GM23338 (cell line): ENCODE measurements around the gene NAP1L4. TPM values are rescaled to one million over a fixed set of nuclear protein-coding genes. Genes with fewer than 3 reads are reported as not detected.

Experiments
- ATAC-seq: fragments of 200-7000 bp; cut with Tn5 transposase; 3 replicates; pipeline ENCODE4 v1.9.1; 2020
- DNase-seq: peaks from one replicate; pipeline ENCODE4 v3.0.0-alpha.2; 2015; ENCODE audit warnings: low spot score
- H2AFZ ChIP-seq: fragments of 200-600 bp; sonication (generic); 2 replicates; pipeline ENCODE4 v1.8.0; 2016; ENCODE audit warnings: antibody characterized with exemption, mild to moderate bottlenecking, moderate library complexity
- H3F3A ChIP-seq: fragments of 200-600 bp; sonication (generic); replicated peaks from 2 replicates; pipeline ENCODE4 v1.8.0; 2017; ENCODE audit warnings: antibody characterized with exemption, mixed run types, low read depth
- H3K27ac ChIP-seq: fragments of 200-600 bp; sonication (generic); 2 replicates; pipeline ENCODE4 v1.6.1; 2016; ENCODE audit warnings: low read depth
- H3K27me3 ChIP-seq: fragments of 200-600 bp; sonication (generic); 2 replicates; pipeline ENCODE4 v1.8.0; 2016; ENCODE audit warnings: mild to moderate bottlenecking, mixed run types, moderate library complexity; ENCODE audit not compliant: insufficient read depth
- H3K36me3 ChIP-seq: fragments of 200-600 bp; sonication (generic); 2 replicates; pipeline ENCODE4 v1.8.0; 2016; ENCODE audit warnings: mild to moderate bottlenecking; ENCODE audit not compliant: insufficient read depth
- H3K4me1 ChIP-seq: fragments of 200-600 bp; sonication (generic); 2 replicates; pipeline ENCODE4 v1.8.0; 2016; ENCODE audit warnings: mild to moderate bottlenecking, moderate library complexity; ENCODE audit not compliant: insufficient read depth
- H3K4me2 ChIP-seq: fragments of 200-600 bp; sonication (generic); 2 replicates; pipeline ENCODE4 v1.7.1; 2017; ENCODE audit warnings: mixed run types
- H3K4me3 ChIP-seq: fragments of 200-600 bp; sonication (generic); 2 replicates; pipeline ENCODE4 v1.6.1; 2016; ENCODE audit warnings: mixed run types
- H3K79me2 ChIP-seq: fragments of 200-600 bp; sonication (generic); replicated peaks from 2 replicates; pipeline ENCODE4 v1.8.0; 2017; ENCODE audit warnings: mild to moderate bottlenecking; ENCODE audit not compliant: insufficient read depth
- H3K9me2 ChIP-seq: fragments of 200-600 bp; sonication (generic); 2 replicates; pipeline ENCODE4 v1.8.0; 2017; ENCODE audit not compliant: insufficient read depth
- H4K20me1 ChIP-seq: fragments of 200-600 bp; sonication (generic); replicated peaks from 2 replicates; pipeline ENCODE4 v1.8.0; 2017; ENCODE audit warnings: mild to moderate bottlenecking; ENCODE audit not compliant: insufficient read depth
- H3K27ac Mint-ChIP-seq: 2 replicates; pipeline ENCODE4 v1.8.0; 2020; ENCODE audit warnings: inconsistent platforms, mild to moderate bottlenecking, moderate library complexity, mixed read lengths
- H3K27me3 Mint-ChIP-seq: 3 replicates; pipeline ENCODE4 v1.8.0; 2022; ENCODE audit warnings: low read depth, mild to moderate bottlenecking, moderate library complexity, mixed read lengths, inconsistent platforms; ENCODE audit not compliant: insufficient read depth, poor library complexity
- H3K36me3 Mint-ChIP-seq: 3 replicates; pipeline ENCODE4 v1.8.0; 2021; ENCODE audit warnings: low read depth, mild to moderate bottlenecking, inconsistent platforms, moderate library complexity, mixed read lengths
- H3K4me1 Mint-ChIP-seq: 3 replicates; pipeline ENCODE4 v1.8.0; 2020; ENCODE audit warnings: mild to moderate bottlenecking, inconsistent platforms, mixed read lengths
- H3K4me3 Mint-ChIP-seq: 3 replicates; pipeline ENCODE4 v1.8.0; 2021; ENCODE audit warnings: moderate library complexity, mild to moderate bottlenecking, inconsistent platforms, mixed read lengths
- H3K9me3 Mint-ChIP-seq: 3 replicates; pipeline ENCODE4 v1.8.0; 2020; ENCODE audit warnings: moderate library complexity, mild to moderate bottlenecking, inconsistent platforms, mixed read lengths
- CREB1 ChIP-seq: fragments of 250-450 bp; sonication (Bioruptor Pico); IDR thresholded peaks from 2 replicates; pipeline ENCODE4 v1.5.0; 2020; ENCODE audit warnings: low read depth, mild to moderate bottlenecking, moderate library complexity
- ETS1 ChIP-seq: IDR thresholded peaks from 2 replicates; pipeline ENCODE4 v1.6.1; 2016; ENCODE audit warnings: antibody characterized with exemption
- STAT1 ChIP-seq: IDR thresholded peaks from one replicate; pipeline ENCODE4 v1.6.1; 2016; ENCODE audit warnings: antibody characterized with exemption; ENCODE audit not compliant: unreplicated experiment
- ZNF114 ChIP-seq: fragments of 250-450 bp; sonication (Bioruptor Pico); IDR thresholded peaks from 2 replicates; pipeline ENCODE4 v1.5.0; 2020; ENCODE audit warnings: mild to moderate bottlenecking, moderate library complexity
- polyA plus RNA-seq: library from polyadenylated mRNA; unstranded; fragments of >200 nt; fragmentation: Nextera tagmentation; extraction: Ambion mirVana; gene quantifications from 2 replicates; pipeline ENCODE4 v1.2.1, GENCODE V29; 2016
- total RNA-seq: library from RNA; depleted of rRNA; stranded (reverse); fragments of >200 nt; shearing (Covaris generic); gene quantifications from 2 replicates; pipeline ENCODE4 v1.2.3, GENCODE V29; 2014
- TF ChIP-seq, protein P1 (sequence below): fragments of 250-450 bp; sonication (Bioruptor Pico); IDR thresholded peaks from 2 replicates; pipeline ENCODE4 v1.5.0; 2020; ENCODE audit warnings: mild to moderate bottlenecking, moderate library complexity

Gene NAP1L4
- total and polyA plus RNA-seq, 2 experiments from 2014 or later = 181 to 189 TPM

DNA sequence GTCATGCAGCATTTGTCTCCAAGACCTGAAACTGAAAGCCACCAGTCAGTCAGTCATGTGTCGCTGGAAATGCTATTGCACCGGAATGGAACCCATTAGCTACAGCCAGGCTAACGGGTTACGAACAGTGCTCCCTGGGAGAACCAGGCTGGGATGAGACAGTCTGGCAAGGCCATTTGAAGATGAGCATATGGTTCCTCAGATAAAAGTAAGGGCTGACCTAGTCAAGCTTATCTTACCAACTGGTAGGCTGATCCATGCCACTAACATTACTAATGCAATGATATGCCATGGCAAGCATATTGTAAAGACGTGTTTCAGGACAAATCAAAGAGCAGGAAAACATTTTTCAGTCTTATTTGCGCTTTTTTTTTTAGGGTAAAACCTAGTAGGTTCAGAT, 28.4 kb downstream of the NAP1L4 start:
- H4K20me1 ChIP-seq = peaks cover 70% of the 10 kb centered on the region

More for the DNA sequence above, 28.4 kb downstream of the NAP1L4 start:
- no peak overlapping the region for H2AFZ ChIP-seq
- no peak for TF ChIP-seq ETS1
- TF ChIP-seq ZNF114 (CRISPR knock-in tag) = no peak
- TF ChIP-seq, protein P1, sequence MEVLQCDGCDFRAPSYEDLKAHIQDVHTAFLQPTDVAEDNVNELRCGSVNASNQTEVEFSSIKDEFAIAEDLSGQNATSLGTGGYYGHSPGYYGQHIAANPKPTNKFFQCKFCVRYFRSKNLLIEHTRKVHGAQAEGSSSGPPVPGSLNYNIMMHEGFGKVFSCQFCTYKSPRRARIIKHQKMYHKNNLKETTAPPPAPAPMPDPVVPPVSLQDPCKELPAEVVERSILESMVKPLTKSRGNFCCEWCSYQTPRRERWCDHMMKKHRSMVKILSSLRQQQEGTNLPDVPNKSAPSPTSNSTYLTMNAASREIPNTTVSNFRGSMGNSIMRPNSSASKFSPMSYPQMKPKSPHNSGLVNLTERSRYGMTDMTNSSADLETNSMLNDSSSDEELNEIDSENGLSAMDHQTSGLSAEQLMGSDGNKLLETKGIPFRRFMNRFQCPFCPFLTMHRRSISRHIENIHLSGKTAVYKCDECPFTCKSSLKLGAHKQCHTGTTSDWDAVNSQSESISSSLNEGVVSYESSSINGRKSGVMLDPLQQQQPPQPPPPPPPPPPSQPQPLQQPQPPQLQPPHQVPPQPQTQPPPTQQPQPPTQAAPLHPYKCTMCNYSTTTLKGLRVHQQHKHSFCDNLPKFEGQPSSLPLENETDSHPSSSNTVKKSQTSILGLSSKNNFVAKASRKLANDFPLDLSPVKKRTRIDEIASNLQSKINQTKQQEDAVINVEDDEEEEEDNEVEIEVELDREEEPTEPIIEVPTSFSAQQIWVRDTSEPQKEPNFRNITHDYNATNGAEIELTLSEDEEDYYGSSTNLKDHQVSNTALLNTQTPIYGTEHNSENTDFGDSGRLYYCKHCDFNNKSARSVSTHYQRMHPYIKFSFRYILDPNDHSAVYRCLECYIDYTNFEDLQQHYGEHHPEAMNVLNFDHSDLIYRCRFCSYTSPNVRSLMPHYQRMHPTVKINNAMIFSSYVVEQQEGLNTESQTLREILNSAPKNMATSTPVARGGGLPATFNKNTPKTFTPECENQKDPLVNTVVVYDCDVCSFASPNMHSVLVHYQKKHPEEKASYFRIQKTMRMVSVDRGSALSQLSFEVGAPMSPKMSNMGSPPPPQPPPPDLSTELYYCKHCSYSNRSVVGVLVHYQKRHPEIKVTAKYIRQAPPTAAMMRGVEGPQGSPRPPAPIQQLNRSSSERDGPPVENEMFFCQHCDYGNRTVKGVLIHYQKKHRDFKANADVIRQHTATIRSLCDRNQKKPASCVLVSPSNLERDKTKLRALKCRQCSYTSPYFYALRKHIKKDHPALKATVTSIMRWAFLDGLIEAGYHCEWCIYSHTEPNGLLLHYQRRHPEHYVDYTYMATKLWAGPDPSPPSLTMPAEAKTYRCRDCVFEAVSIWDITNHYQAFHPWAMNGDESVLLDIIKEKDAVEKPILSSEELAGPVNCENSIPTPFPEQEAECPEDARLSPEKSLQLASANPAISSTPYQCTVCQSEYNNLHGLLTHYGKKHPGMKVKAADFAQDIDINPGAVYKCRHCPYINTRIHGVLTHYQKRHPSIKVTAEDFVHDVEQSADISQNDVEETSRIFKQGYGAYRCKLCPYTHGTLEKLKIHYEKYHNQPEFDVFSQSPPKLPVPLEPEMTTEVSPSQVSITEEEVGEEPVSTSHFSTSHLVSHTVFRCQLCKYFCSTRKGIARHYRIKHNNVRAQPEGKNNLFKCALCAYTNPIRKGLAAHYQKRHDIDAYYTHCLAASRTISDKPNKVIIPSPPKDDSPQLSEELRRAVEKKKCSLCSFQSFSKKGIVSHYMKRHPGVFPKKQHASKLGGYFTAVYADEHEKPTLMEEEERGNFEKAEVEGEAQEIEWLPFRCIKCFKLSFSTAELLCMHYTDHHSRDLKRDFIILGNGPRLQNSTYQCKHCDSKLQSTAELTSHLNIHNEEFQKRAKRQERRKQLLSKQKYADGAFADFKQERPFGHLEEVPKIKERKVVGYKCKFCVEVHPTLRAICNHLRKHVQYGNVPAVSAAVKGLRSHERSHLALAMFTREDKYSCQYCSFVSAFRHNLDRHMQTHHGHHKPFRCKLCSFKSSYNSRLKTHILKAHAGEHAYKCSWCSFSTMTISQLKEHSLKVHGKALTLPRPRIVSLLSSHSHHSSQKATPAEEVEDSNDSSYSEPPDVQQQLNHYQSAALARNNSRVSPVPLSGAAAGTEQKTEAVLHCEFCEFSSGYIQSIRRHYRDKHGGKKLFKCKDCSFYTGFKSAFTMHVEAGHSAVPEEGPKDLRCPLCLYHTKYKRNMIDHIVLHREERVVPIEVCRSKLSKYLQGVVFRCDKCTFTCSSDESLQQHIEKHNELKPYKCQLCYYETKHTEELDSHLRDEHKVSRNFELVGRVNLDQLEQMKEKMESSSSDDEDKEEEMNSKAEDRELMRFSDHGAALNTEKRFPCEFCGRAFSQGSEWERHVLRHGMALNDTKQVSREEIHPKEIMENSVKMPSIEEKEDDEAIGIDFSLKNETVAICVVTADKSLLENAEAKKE (CRISPR knock-in tag) = no peak
- TF ChIP-seq STAT1 = no peak
- no peak for TF ChIP-seq CREB1 (CRISPR knock-in tag)
- H3K36me3 ChIP-seq = peaks cover 63% of the 10 kb centered on the region
- H3K4me1 ChIP-seq = peaks cover 27% of the 10 kb centered on the region
- no peaks in the 10 kb centered on the region for H3K9me2 ChIP-seq
- no peak overlapping the region for H3K4me3 ChIP-seq
- peaks cover 29% of the 10 kb centered on the region for H3K4me1 Mint-ChIP-seq
- ATAC-seq (no peak), DNase-seq (no peak)
- no peak overlapping the region for H3K27ac ChIP-seq
- no peaks in the 10 kb centered on the region for H3K9me3 Mint-ChIP-seq
- peaks cover 4% of the 10 kb centered on the region for H3K27me3 Mint-ChIP-seq
- no peak overlapping the region for H3K4me3 Mint-ChIP-seq
- H3F3A ChIP-seq = 0 out of 2 replicates have a peak, but pooled peaks cover 24% of the 10 kb centered on the region
- no peak overlapping the region for H3K4me2 ChIP-seq
- H3K27ac Mint-ChIP-seq = peak overlapping the region; percentile 60; the same call in 1 of the 2 replicates
- H3K36me3 Mint-ChIP-seq = peaks cover 95% of the 10 kb centered on the region
- no peaks in the 10 kb centered on the region for H3K27me3 ChIP-seq
- H3K79me2 ChIP-seq = peaks cover 88% of the 10 kb centered on the region
